NT2/D1 (cell line): ENCODE results near the gene GNA15.

Experiments used
- DNase-seq: peaks from one replicate; pipeline ENCODE4 v3.0.0-alpha.2; 2011; ENCODE audit warnings: low read depth, low spot score
- H3K27me3 ChIP-seq: 2 replicates; pipeline ENCODE4 v1.6.0; 2011; ENCODE audit warnings: mild to moderate bottlenecking; ENCODE audit not compliant: insufficient read length, insufficient read depth
- H3K36me3 ChIP-seq: 2 replicates; pipeline ENCODE4 v1.6.1; 2011; ENCODE audit warnings: mild to moderate bottlenecking, low read length, mixed read lengths; ENCODE audit not compliant: insufficient read depth, insufficient read length
- H3K4me1 ChIP-seq: 2 replicates; pipeline ENCODE4 v1.5.1; 2011; ENCODE audit not compliant: insufficient read depth, insufficient read length
- H3K4me3 ChIP-seq: 2 replicates; pipeline ENCODE4 v1.5.1; 2011; ENCODE audit warnings: low read depth; ENCODE audit not compliant: insufficient read length
- H3K9ac ChIP-seq: 2 replicates; pipeline ENCODE4 v1.6.0; 2011; ENCODE audit warnings: low read depth; ENCODE audit not compliant: insufficient read length
- H3K9me3 ChIP-seq: 2 replicates; pipeline ENCODE4 v1.5.1; 2011; ENCODE audit warnings: mild to moderate bottlenecking, low read length; ENCODE audit not compliant: insufficient read depth
- SUZ12 ChIP-seq: IDR thresholded peaks from 2 replicates; pipeline ENCODE4 v1.6.1; 2011; ENCODE audit not compliant: insufficient read length, insufficient read depth; ENCODE audit errors: extremely low read depth
- YY1 ChIP-seq: IDR thresholded peaks from 2 replicates; pipeline ENCODE4 v1.6.1; 2011; ENCODE audit not compliant: insufficient read length, insufficient read depth
- ZNF274 ChIP-seq: IDR thresholded peaks from 2 replicates; pipeline ENCODE4 v1.6.1; 2011; ENCODE audit warnings: mild to moderate bottlenecking, low read depth, low read length

GNA15 gene

DNA sequence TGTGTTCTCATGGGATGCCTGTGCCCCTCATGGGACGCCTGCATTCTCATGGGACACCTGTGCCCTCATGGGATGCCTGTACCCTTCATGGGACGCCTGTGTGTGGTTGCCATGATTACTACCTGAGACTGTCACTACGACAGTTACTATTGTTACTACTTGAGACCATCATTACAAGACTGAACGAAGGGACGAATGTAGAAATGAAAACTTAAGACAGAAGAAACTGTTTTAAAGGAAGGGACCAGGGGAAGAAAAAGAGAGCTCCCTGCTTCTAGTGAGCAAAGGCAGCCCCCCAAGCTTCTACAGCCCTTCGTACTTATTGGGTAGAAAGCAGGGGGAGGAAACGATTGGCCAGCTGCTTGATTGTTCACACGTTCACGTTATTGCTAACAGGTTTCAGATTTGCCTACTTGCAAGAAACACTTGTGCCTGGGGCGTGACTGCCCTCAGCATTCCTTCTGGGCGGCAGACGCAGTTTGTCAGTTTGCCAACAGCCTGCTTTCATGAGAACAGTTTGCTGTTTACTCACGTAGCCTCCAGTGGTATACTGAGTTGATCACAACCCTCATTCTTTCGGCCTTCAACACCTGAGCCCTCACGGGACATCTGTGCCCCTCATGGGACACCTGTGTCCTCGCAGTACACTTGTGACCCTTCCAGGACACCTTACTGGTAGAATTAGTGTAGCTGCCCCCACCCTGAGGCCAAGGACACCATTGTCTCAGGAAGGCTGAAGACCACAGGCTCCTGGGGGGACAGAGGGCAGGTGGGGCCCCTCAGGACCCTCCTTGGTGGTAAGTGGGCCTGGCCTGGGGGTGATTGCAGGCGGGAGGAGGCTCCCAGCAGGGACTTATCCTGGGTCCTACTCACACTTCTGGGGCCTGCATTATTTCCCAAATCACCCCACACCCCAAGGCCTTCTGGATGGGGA is 40.2 kb downstream of the GNA15 start:
- peaks cover 8% of the 10 kb centered on the region for H3K4me1 ChIP-seq
- no peaks in the 10 kb centered on the region for H3K9me3 ChIP-seq
- H3K36me3 ChIP-seq = no peaks in the 10 kb centered on the region
- no peak for DNase-seq
- no peak overlapping the region for H3K4me3 ChIP-seq
- no peaks in the 10 kb centered on the region for H3K27me3 ChIP-seq
- TF ChIP-seq ZNF274 = no peak
- TF ChIP-seq SUZ12 = no peak
- no peak for TF ChIP-seq YY1
- no peak overlapping the region for H3K9ac ChIP-seq

- H3K36me3 ChIP-seq = no peaks in the 10 kb centered on the region
- peaks cover 8% of the 10 kb centered on the region for H3K4me1 ChIP-seq
- no peaks in the 10 kb centered on the region for H3K27me3 ChIP-seq
- TF ChIP-seq SUZ12 = no peak
- TF ChIP-seq YY1 = no peak
- H3K9me3 ChIP-seq = no peaks in the 10 kb centered on the region
- DNase-seq = no peak
- H3K9ac ChIP-seq = no peak overlapping the region
- no peak overlapping the region for H3K4me3 ChIP-seq
Measured at GRCh38 chr19:3176715-3177501, 41.1 kb downstream of the GNA15 start.

DNA sequence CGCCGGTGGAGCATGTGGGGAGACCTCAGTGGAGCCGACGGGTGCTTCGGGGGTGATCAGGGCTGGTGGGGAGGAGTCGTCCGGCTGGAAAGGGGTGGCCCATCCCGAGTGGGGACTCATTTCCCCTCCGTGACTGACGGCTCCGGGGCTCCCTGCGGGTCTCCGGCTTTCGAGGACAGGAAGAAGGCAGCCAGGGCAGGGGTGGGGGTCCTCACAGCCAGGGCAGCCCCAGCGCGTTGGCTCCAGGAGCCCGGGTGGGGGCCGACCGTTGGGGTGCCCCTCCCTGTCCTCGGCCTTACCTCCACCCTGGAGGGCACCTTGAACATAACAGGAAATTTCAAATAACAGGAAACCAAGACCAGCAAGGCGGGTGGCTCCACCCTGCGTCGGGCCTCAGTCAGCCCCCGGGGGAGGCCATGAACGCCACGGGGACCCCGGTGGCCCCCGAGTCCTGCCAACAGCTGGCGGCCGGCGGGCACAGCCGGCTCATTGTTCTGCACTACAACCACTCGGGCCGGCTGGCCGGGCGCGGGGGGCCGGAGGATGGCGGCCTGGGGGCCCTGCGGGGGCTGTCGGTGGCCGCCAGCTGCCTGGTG is 42.6 kb downstream of the GNA15 start, which contains the start of gene S1PR4:
TSS of gene S1PR4 (plus strand) at position 393 of the 596 bp plus-strand sequence. CDS start at position 417, 24 bp downstream.
- Histone ChIP-seq H3K36me3 (no peaks in the 10 kb centered on the region), H3K27me3 (no peaks in the 10 kb centered on the region), H3K4me1 (peaks cover 8% of the 10 kb centered on the region), H3K9ac (no peak within 1 kb of the TSS), H3K9me3 (no peaks in the 10 kb centered on the region), H3K4me3 (no peak within 1 kb of the TSS)
- DNase-seq = no peak
- TF ChIP-seq YY1 (no peak), ZNF274 (no peak)

GRCh38 chr19:3178973-3179738 is 43.3 kb downstream of the GNA15 start:
- TF ChIP-seq SUZ12 = no peak
- no peaks in the 10 kb centered on the region for H3K36me3 ChIP-seq
- H3K4me1 ChIP-seq = peaks cover 8% of the 10 kb centered on the region
- no peaks in the 10 kb centered on the region for H3K9me3 ChIP-seq
- H3K9ac ChIP-seq = no peak overlapping the region
- no peak overlapping the region for H3K4me3 ChIP-seq
- DNase-seq = no peak
- H3K27me3 ChIP-seq = no peaks in the 10 kb centered on the region

- Histone ChIP-seq H3K4me1 (peaks cover 10% of the 10 kb centered on the region), H3K27me3 (no peaks in the 10 kb centered on the region), H3K9me3 (no peaks in the 10 kb centered on the region), H3K4me3 (no peak overlapping the region), H3K36me3 (no peaks in the 10 kb centered on the region), H3K9ac (no peak overlapping the region)
- TF ChIP-seq ZNF274 = no peak
- no peak for TF ChIP-seq YY1
- no peak for TF ChIP-seq SUZ12
- no peak for DNase-seq
Measured at GRCh38 chr19:3179739-3180293, 44.0 kb downstream of the GNA15 start.

DNA sequence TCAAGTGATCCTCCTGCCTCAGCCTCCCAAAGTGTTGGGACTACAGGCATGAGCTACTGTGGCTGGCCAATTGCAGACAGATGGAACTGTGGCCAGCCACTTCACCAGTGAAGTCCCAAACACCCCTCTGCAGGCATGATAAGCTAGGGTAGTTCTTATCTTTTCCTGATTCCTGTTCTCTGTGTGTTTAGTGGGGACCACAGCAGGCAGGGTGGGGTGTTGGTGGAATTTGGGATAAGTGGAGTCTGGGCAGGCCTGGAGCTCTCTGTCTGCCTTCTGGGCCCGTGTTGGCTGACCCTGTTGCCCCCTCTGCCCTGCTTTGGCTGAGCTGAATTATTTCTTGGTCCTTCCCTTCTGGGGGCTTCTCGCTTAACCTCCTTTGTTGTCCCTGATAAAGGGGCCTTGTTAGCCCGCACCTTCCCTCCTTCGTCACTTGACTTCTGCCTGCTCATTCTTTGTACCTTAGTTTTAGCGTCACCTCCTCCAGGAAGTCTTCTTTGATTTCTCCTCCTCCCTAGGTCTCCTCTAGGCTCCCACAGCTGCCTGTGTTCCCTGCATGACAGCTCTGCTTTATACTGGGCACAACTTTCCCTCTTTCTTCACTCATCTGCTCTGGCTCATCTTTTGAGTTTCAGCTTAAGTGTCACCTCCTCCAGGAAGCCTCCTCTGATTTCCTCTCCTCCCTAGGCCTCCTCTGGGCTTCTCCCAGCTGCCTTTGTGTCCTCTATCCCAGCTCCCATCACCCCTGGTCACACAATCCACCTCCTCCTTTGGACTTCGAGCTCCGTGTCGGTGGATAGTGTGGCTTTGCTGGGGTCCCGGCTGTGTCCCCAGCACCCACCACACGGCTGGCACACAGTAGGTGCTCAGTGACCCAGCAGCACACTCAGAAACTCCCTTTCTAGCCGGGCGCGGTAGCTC is 48.1 kb downstream of the GNA15 start:
- Histone ChIP-seq H3K9ac (no peak overlapping the region), H3K36me3 (peaks cover 23% of the 10 kb centered on the region), H3K9me3 (no peaks in the 10 kb centered on the region), H3K4me3 (no peak overlapping the region), H3K4me1 (peaks cover 17% of the 10 kb centered on the region), H3K27me3 (no peaks in the 10 kb centered on the region)
- no peak for TF ChIP-seq SUZ12
- no peak for TF ChIP-seq ZNF274
- TF ChIP-seq YY1 = no peak
- no peak for DNase-seq
